Ascending aorta (tissue), 2 donors: ENCODE data around the gene CDH23. TPM values are rescaled to one million over a fixed set of nuclear protein-coding genes. Genes with fewer than 3 reads are reported as not detected.

ENCODE experiments used
- DNase-seq, 2 donors: peaks; one replicate each; pipeline ENCODE4 v3.0.0-alpha.2; 2019; ENCODE audit warnings: low spot score in 2 of 2
- H3K27ac ChIP-seq, 2 donors: fragments of 200-600 bp; sonication (generic); one replicate each; pipeline ENCODE4 v1.5.1; 2016 to 2017; ENCODE audit warnings: mild to moderate bottlenecking in 1 of 2
- H3K27me3 ChIP-seq: fragments of 200-600 bp; sonication (generic); one replicate; pipeline ENCODE4 v1.5.1; 2017
- H3K36me3 ChIP-seq, 2 donors: fragments of 200-600 bp; sonication (generic); one replicate each; pipeline ENCODE4 v1.5.1; 2016
- H3K4me1 ChIP-seq, 2 donors: fragments of 200-600 bp; sonication (generic); one replicate each; pipeline ENCODE4 v1.5.1; 2016 to 2017; ENCODE audit warnings: mild to moderate bottlenecking in 1 of 2
- H3K4me3 ChIP-seq, 2 donors: fragments of 200-600 bp; sonication (generic); one replicate each; pipeline ENCODE4 v1.5.1; 2016 to 2017; ENCODE audit warnings: mild to moderate bottlenecking in 1 of 2
- H3K9me3 ChIP-seq, 2 donors: fragments of 200-600 bp; sonication (generic); one replicate each; pipeline ENCODE4 v1.5.1; 2016
- intact Hi-C: fragments of 100-400 bp; cut with DNase I; formaldehyde crosslinking; loops from one replicate; pipeline ENCODE4 v1.15.1; 2023
- total RNA-seq: library from RNA; depleted of rRNA; stranded (reverse); fragments of >200 nt; gene quantifications from one replicate; pipeline ENCODE4 v1.1.0, GENCODE V29; 2016
- TF ChIP-seq, protein P1 (sequence below), 3 experiments: fragments of 200-600 bp in 2 of 3; fragments of 450-650 bp in 1 of 3; sonication (generic) in 2 of 3; IDR thresholded peaks; one replicate each; pipeline ENCODE4 v1.5.1; 2016 to 2019; ENCODE audit warnings: antibody characterized with exemption in 3 of 3, mild to moderate bottlenecking in 1 of 3, moderate library complexity in 1 of 3

The CDH23 gene
- total RNA-seq, 1 donor from 2014 or later = 40.9 TPM

- Histone ChIP-seq H3K27me3 (no peaks in the 10 kb centered on the region), H3K9me3 (no peaks in the 10 kb centered on the region), H3K4me3 (no peak overlapping the region), H3K27ac (no peak overlapping the region), H3K36me3 (no peaks in the 10 kb centered on the region), H3K4me1 (no peaks in the 10 kb centered on the region)
- DNase-seq = no peak
- intact Hi-C loops = no loop called here
- TF ChIP-seq, protein P1, sequence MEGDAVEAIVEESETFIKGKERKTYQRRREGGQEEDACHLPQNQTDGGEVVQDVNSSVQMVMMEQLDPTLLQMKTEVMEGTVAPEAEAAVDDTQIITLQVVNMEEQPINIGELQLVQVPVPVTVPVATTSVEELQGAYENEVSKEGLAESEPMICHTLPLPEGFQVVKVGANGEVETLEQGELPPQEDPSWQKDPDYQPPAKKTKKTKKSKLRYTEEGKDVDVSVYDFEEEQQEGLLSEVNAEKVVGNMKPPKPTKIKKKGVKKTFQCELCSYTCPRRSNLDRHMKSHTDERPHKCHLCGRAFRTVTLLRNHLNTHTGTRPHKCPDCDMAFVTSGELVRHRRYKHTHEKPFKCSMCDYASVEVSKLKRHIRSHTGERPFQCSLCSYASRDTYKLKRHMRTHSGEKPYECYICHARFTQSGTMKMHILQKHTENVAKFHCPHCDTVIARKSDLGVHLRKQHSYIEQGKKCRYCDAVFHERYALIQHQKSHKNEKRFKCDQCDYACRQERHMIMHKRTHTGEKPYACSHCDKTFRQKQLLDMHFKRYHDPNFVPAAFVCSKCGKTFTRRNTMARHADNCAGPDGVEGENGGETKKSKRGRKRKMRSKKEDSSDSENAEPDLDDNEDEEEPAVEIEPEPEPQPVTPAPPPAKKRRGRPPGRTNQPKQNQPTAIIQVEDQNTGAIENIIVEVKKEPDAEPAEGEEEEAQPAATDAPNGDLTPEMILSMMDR (IDR thresholded peaks at IDR 0.05) = no peak
Measured at GRCh38 chr10:71694567-71694968, 297.8 kb downstream of the CDH23 start.

DNA sequence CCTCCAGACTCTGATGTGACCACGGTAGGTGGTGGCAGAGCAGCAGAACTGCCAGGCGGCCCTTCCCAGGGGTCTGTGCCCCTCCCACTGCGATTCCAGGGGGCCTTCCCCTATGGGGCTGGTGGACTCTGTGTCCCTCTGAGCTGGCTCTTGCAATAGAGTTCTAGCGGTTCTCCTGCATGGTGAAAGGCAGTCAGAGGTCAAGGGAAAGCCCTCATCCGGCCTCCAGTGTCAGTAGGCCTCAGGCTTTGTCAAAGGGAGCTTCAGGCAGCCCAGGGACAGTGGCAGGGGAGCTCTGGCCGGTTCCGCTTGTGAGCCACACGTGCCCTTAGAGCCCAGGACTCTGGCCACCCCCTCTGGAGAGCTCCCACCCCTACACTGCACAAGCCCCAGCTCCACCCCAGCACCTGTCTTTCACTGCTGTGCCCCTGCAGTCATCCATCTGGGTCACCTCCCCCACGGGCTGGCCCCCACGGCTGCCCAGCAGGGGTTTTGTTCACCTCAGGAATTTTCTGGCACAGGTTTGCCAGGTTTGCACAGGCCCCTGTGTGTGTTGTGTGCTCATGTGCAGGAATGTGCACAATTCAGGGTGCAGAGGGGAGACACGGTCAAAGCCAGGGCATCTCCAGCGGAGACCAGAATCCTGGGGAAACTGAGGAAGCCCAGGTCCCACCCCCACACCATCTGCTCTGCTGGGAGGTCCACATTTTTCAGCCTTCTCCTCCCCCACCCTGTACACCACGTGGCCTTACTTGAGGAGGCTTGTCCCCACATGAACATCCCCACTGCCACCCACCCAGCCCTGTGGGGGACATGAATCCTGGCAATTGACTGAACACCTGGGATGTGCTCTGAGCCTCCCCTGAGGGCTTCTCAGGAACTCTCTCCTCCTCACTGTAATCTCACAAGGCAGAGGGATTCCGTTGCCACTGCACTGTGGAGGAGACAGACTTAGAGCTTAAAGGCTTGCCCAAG is 299.1 kb downstream of the CDH23 start:
- Histone ChIP-seq H3K4me3 (no peak overlapping the region), H3K36me3 (no peaks in the 10 kb centered on the region), H3K9me3 (no peaks in the 10 kb centered on the region), H3K4me1 (no peaks in the 10 kb centered on the region), H3K27me3 (no peaks in the 10 kb centered on the region), H3K27ac (no peak overlapping the region)
- DNase-seq = no peak
- TF ChIP-seq, protein P1 (IDR thresholded peaks at IDR 0.05) = no peak
- intact Hi-C loops = no loop called here

DNA sequence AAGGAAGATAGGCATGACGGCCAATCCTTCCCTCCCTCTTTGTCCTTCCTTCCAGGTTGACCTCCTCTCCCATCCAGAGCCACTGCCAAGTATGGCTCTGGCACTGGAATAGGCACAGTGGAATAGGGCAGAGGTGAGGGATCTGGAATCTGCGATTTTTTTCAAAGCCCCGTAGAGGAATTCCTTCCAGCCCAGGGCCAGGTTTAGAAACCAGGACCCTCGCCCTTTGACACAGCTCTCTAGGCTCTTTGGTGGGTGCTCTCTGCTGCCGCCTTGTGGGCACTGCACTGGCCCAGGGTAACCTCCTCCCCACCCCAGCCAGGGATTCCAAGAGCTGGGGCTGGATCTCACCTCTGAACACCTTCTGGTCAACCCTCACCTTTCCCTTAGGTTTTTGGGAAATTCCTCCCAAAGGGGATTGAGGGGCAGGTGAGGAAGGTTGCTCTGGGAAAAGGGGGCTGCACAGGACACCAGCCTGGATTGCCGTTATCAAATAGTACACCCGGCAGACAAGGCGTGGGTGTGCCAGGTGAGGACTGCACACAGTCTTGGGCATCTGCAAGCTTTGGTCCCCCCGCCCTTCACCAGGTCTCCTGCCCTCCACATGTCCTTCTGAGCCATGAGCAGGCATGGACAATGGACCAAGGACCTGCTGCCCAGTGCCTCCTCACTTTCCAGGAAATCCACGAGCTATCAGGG is 300.1 kb downstream of the CDH23 start:
- no peaks in the 10 kb centered on the region for H3K9me3 ChIP-seq
- no peak overlapping the region for H3K4me3 ChIP-seq
- DNase-seq = no peak
- no peak overlapping the region for H3K27ac ChIP-seq
- no peaks in the 10 kb centered on the region for H3K27me3 ChIP-seq
- intact Hi-C loops = no loop called here
- no peaks in the 10 kb centered on the region for H3K4me1 ChIP-seq
- H3K36me3 ChIP-seq = no peaks in the 10 kb centered on the region
- TF ChIP-seq, protein P1 (IDR thresholded peaks at IDR 0.05) = peak; percentile 59 to 75 (median 66)

DNA sequence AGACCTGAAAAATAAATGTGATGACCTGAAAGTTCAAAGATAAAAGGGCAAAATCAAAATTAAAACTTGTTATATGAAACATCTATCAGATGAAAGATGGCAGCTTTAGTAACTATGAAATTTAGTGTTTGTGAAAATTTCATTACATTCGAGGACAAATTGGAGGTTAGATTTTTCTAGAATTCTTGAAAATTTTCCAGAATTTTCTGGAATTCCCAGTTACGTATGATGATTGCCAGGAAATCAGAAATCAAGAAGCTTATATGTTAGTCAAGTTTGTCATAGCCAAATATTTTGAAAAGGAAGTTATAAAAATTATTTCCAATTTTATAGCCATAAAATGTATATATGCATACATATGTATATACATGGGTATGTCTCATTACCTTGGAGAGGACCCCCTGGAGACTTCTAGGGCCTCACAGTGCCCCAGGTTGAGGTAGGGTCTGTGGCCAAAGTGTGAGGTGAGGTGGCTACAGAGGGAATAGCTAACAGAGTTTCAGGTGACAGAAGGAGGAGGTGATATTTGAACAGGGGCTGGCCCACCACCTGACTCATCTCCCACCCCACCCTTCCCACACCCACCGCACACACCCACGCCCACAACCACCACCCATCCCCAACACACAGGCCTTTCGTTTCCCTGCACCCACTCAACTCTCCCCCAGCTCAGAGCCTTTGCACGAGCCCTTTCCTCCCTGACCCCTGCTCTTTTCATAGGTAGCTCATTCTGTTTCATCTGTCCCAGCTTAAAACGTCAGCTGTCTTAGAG is 301.4 kb downstream of the CDH23 start:
- no peak overlapping the region for H3K27ac ChIP-seq
- H3K27me3 ChIP-seq = no peaks in the 10 kb centered on the region
- intact Hi-C loops = no loop called here
- H3K9me3 ChIP-seq = no peaks in the 10 kb centered on the region
- TF ChIP-seq, protein P1 (IDR thresholded peaks at IDR 0.05) = no peak
- H3K4me1 ChIP-seq = no peaks in the 10 kb centered on the region
- H3K4me3 ChIP-seq = no peak overlapping the region
- no peak for DNase-seq
- H3K36me3 ChIP-seq = no peaks in the 10 kb centered on the region

DNA sequence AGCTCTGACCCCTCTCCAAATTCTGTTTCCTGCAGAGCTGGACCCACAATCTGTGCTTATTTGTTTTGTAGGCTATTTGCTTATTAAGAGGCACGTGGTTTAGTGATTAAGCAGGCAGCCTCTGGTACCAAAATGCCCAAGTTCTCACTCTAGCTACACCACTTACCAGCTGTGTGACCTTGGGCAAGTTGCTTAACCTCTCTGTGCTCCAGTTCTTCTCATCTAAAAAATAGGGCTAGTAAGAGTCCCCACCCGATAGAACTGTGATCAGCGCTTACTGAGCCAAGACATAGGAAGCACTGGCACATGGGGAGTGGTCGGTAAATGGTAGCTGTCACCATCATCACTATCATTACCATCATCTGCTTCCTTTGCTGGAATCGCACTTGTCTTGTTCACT is 302.0 kb downstream of the CDH23 start:
- DNase-seq = no peak
- intact Hi-C loops = no loop called here

More for the DNA sequence above, 302.0 kb downstream of the CDH23 start:
- H3K27ac ChIP-seq = no peak overlapping the region
- no peaks in the 10 kb centered on the region for H3K4me1 ChIP-seq
- no peaks in the 10 kb centered on the region for H3K27me3 ChIP-seq
- no peaks in the 10 kb centered on the region for H3K9me3 ChIP-seq
- no peak overlapping the region for H3K4me3 ChIP-seq
- no peaks in the 10 kb centered on the region for H3K36me3 ChIP-seq
- TF ChIP-seq, protein P1 (IDR thresholded peaks at IDR 0.05) = no peak
